GM12801 (cell line): ENCODE measurements around the gene NLK.

Experiments used
- TF ChIP-seq, protein P1 (sequence below): IDR thresholded peaks from one replicate; pipeline ENCODE4 v1.5.1; 2011; ENCODE audit warnings: control low read depth; ENCODE audit not compliant: insufficient read length; ENCODE audit errors: extremely low read depth

Gene NLK

DNA sequence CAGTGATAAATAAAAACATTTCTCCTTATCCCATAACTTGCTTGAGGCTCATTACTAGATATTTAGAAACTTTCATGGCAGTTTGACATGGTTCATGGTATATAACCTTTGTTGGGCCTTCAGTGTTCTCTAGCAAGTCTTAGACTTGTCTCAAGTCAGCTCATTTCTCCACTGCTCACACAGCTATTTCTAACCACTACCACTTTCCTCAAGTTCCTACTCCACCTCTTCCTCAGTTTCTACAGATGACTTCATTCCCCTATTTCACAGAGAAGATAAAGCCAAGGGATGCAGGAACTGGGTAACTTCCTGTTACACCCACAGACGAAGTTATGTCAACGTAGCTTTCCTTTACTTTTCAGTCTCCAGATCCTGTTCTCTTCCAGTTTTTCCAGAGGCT, 23.2 kb downstream of the NLK start:
- TF ChIP-seq, protein P1, sequence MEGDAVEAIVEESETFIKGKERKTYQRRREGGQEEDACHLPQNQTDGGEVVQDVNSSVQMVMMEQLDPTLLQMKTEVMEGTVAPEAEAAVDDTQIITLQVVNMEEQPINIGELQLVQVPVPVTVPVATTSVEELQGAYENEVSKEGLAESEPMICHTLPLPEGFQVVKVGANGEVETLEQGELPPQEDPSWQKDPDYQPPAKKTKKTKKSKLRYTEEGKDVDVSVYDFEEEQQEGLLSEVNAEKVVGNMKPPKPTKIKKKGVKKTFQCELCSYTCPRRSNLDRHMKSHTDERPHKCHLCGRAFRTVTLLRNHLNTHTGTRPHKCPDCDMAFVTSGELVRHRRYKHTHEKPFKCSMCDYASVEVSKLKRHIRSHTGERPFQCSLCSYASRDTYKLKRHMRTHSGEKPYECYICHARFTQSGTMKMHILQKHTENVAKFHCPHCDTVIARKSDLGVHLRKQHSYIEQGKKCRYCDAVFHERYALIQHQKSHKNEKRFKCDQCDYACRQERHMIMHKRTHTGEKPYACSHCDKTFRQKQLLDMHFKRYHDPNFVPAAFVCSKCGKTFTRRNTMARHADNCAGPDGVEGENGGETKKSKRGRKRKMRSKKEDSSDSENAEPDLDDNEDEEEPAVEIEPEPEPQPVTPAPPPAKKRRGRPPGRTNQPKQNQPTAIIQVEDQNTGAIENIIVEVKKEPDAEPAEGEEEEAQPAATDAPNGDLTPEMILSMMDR, result no peak

DNA sequence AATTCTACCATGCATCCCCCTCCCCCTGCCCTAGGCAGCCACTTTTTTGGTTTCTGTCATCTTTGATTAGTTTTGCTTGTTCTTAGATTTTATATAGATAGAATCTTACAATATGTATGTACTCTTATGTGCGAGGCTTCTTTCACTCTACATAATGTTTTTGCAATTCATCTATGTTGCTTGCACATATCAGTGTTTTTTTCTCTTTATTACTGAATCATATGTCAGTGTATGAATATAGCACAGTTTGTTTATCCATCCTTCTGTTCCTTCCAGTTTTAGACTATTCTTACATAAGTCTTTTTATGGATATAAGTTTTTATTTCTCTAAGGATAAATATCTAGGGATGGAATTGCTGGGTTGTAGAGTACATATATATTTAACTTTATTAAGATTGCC, 26.6 kb downstream of the NLK start:
- TF ChIP-seq, protein P1, result no peak

DNA sequence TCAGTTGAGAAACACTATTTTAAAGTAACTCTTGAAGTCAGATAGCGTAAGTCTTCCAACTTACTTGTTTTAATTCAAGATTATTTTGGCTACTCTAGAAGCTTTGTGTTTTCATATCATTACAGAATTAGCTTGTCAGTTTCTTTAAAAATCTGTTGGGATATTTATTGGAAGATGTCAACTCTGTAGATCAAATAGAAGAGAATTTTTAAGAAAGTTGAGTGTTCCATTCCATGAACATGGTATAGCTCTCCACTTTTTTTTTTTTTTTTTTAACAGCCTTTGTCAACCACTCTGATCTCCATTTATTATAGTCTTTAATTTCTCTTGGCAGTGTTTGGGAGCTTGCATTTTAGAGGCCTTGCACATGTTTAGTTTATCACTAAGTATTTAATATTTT, 28.7 kb downstream of the NLK start:
- TF ChIP-seq, protein P1, result no peak

- TF ChIP-seq, protein P1, result no peak
Observed at GRCh38 chr17:28071891-28072606, 29.6 kb downstream of the NLK start.

DNA sequence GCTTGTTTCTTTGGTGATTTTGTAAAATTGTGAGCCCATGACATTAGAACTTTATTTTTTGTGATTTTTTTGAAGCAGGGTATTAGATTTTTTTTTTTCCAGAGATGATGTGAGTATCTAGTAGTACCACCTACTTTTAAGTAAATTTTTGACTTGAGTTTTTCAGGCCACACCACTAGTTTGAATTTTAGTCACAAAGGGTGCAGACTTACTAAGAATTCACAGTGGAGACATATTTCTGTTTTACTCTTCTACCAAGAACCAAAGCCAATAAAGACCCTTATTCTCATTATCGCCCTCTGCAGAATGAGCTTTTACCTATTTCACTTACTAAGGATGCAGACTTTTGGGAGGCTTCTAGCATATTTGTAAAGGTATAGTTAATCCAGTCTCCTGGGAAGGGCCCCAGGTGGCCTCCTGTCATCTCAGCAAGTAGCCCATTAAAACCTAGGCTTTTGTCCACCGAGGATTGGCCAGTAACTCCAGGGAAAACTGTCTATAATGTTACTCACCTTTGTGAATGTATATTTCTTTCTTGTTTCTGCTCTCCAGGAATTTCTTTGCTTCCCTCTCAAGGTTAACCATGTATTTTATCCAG, 30.6 kb downstream of the NLK start:
- TF ChIP-seq, protein P1, result no peak

DNA sequence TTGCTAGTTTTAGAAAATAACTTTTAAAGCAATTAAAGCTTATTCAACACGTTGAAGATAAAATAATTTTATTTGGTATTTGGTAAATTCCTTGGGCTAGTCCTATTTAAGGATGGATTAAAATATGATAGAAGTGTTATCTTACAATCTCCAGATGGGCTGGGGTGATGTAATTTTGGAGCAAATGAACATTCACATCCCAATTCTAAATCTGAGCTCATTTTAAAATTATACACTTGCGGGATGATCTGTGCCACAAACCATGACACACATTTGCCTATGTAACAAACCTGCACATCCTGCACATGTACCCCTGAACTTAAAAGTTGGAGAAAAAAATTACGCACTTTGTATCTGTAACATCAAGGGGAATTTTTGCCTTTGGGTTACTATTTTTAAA, 31.5 kb downstream of the NLK start:
- TF ChIP-seq, protein P1, result no peak

- TF ChIP-seq, protein P1, result no peak
Observed at GRCh38 chr17:28076144-28076543, 33.7 kb downstream of the NLK start.
